GM10248 (cell line): ENCODE results near the gene RANBP9.

Experiments
- CTCF ChIA-PET: fragments of 300-600 bp; sonication (Branson Sonifier 250); formaldehyde crosslinking; extraction: SDS; loops from one replicate; lab custom pipeline; 2021; ENCODE audit warnings: antibody characterized with exemption; lab: Yijun Ruan, JAX
- POLR2A ChIA-PET: fragments of 350-650 bp; sonication (Branson Sonifier 250); formaldehyde crosslinking; extraction: SDS; loops from one replicate; lab custom pipeline; 2020; ENCODE audit warnings: antibody characterized with exemption; lab: Yijun Ruan, JAX
- DNase-seq: peaks from one replicate; pipeline ENCODE4 v3.0.0; 2012; ENCODE audit errors: extremely low spot score
- CTCF ChIP-seq: IDR thresholded peaks from 2 replicates; pipeline ENCODE4 v1.5.1; 2012; ENCODE audit warnings: mild to moderate bottlenecking, low read depth; ENCODE audit errors: extremely low read depth, missing control alignments, control extremely low read depth

RANBP9 gene

GRCh38 chr6:13655700-13656099 is 55.9 kb downstream of the RANBP9 start:
- POLR2A ChIA-PET, result no interaction called here
- TF ChIP-seq CTCF, result no peak
- CTCF ChIA-PET, result no interaction called here
- no peak for DNase-seq

GRCh38 chr6:13654496-13654895 is 57.1 kb downstream of the RANBP9 start:
- no peak for TF ChIP-seq CTCF
- DNase-seq, result no peak
- POLR2A ChIA-PET, result no interaction called here
- CTCF ChIA-PET, result no interaction called here

- ChIA-PET POLR2A (no interaction called here), CTCF (interaction anchor here (1.5 to 2.7 kb wide), 3 partner anchors 27 to 38 kb away, joined by 3 to 10 read pairs (median 8); partner anchors contain the start of gene NOL7)
- DNase-seq, result no peak
- no peak for TF ChIP-seq CTCF
These were observed 58.3 kb downstream of the RANBP9 start for GRCh38 chr6:13653296-13653695.

GRCh38 chr6:13649393-13649792 is 62.2 kb downstream of the RANBP9 start:
- POLR2A ChIA-PET, result no interaction called here
- no peak for TF ChIP-seq CTCF
- DNase-seq, result no peak
- CTCF ChIA-PET, result interaction anchor here (0.7 to 2.0 kb wide), 4 partner anchors 9 to 34 kb away, joined by 3 to 4 read pairs (median 4); partner anchors contain the start of gene NOL7

GRCh38 chr6:13648850-13649249 is 62.8 kb downstream of the RANBP9 start:
- DNase-seq, result no peak
- TF ChIP-seq CTCF, result no peak
- ChIA-PET CTCF (interaction anchor here (0.7 to 2.0 kb wide), 4 partner anchors 9 to 33 kb away, joined by 3 to 4 read pairs (median 4); partner anchors contain the start of gene NOL7), POLR2A (no interaction called here)

GRCh38 chr6:13643125-13643524 is 68.5 kb downstream of the RANBP9 start:
- no peak for DNase-seq
- POLR2A ChIA-PET, result no interaction called here
- CTCF ChIA-PET, result interaction anchor here (1.4 to 1.9 kb wide), 2 partner anchors 13 to 68 kb away, joined by 4 read pairs; no protein-coding TSS in a partner anchor

More at GRCh38 chr6:13643125-13643524, 68.5 kb downstream of the RANBP9 start:
- TF ChIP-seq CTCF, result no peak
